SJCRH30 (cell line): ENCODE results near the gene TRIM74. TPM values are rescaled to one million over a fixed set of nuclear protein-coding genes. Genes with fewer than 3 reads are reported as not detected.
"Not testable (repeated sequence)": the region's sequence is repeated elsewhere in the genome, so short reads cannot be mapped to it uniquely, and the experiment has no call there.

Source experiments
- DNase-seq, 2 experiments: peaks; one replicate each; pipeline ENCODE4 v3.0.0-alpha.2; 2015 to 2020
- H3K27ac ChIP-seq: fragments of 250-450 bp; sonication (Bioruptor Pico); 2 replicates; pipeline ENCODE4 v1.5.1; 2020; ENCODE audit warnings: mild to moderate bottlenecking, moderate library complexity
- H3K27me3 ChIP-seq: fragments of 250-450 bp; sonication (Bioruptor Pico); 2 replicates; pipeline ENCODE4 v1.5.1; 2020; ENCODE audit warnings: mild to moderate bottlenecking, moderate library complexity
- H3K36me3 ChIP-seq: fragments of 250-450 bp; sonication (Bioruptor Pico); 2 replicates; pipeline ENCODE4 v1.5.1; 2020; ENCODE audit warnings: mild to moderate bottlenecking, moderate library complexity
- H3K4me1 ChIP-seq: fragments of 250-450 bp; sonication (Bioruptor Pico); 2 replicates; pipeline ENCODE4 v1.5.1; 2020; ENCODE audit warnings: mild to moderate bottlenecking, moderate library complexity
- H3K4me3 ChIP-seq: fragments of 250-450 bp; sonication (Bioruptor Pico); 2 replicates; pipeline ENCODE4 v1.5.1; 2020; ENCODE audit warnings: mild to moderate bottlenecking, moderate library complexity
- H3K9me3 ChIP-seq: fragments of 250-450 bp; sonication (Bioruptor Pico); replicated peaks from 2 replicates; pipeline ENCODE4 v1.5.1; 2020; ENCODE audit warnings: mild to moderate bottlenecking, moderate library complexity
- total RNA-seq: library from RNA; depleted of rRNA; stranded (reverse); fragments of >200 nt; shearing (Covaris generic); gene quantifications from 2 replicates; pipeline ENCODE4 v1.2.3, GENCODE V29; 2014; rRNA removed

The TRIM74 gene
- total RNA-seq, 1 experiment from 2014 or later, result not detected

DNA sequence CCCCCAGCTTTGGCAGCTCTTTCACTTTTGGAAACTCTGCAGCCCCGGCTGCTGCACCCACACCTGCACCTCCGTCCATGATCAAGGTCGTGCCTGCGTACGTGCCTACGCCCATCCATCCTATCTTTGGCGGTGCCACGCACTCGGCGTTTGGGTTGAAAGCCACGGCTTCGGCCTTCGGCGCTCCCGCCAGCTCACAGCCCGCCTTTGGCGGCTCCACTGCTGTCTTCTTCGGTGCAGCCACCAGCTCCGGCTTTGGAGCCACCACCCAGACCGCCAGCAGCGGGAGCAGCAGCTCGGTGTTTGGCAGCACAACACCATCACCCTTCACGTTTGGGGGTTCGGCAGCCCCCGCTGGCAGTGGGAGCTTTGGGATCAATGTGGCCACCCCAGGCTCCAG is 26.3 kb downstream of the TRIM74 start:
- not testable (repeated sequence) for H3K4me3 ChIP-seq, H3K4me1 ChIP-seq, H3K9me3 ChIP-seq, H3K27ac ChIP-seq, H3K27me3 ChIP-seq, DNase-seq
- H3K36me3 ChIP-seq, result peaks cover 10% of the 10 kb centered on the region; the same call in 1 of the 2 replicates

DNA sequence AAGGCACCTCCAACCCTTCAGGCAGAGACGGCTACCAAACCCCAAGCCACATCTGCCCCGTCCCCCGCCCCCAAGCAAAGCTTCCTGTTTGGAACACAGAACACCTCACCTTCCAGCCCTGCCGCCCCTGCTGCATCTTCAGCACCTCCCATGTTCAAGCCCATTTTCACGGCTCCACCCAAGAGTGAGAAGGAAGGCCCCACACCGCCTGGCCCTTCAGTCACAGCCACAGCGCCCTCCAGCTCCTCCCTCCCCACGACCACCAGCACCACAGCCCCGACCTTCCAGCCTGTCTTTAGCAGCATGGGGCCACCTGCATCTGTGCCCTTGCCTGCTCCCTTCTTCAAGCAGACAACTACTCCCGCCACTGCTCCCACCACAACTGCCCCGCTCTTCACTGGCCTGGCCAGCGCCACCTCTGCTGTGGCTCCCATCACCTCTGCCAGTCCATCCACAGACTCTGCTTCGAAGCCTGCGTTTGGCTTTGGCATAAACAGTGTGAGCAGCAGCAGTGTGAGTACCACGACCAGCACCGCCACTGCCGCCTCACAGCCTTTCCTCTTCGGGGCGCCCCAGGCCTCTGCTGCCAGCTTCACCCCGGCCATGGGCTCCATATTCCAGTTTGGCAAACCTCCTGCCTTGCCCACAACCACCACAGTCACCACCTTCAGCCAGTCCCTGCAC is 27.1 kb downstream of the TRIM74 start:
- H3K36me3 ChIP-seq, result peaks cover 13% of the 10 kb centered on the region; the same call in 1 of the 2 replicates
- H3K4me3 ChIP-seq, H3K9me3 ChIP-seq, DNase-seq, H3K27ac ChIP-seq, H3K27me3 ChIP-seq, H3K4me1 ChIP-seq: not testable (repeated sequence)

DNA sequence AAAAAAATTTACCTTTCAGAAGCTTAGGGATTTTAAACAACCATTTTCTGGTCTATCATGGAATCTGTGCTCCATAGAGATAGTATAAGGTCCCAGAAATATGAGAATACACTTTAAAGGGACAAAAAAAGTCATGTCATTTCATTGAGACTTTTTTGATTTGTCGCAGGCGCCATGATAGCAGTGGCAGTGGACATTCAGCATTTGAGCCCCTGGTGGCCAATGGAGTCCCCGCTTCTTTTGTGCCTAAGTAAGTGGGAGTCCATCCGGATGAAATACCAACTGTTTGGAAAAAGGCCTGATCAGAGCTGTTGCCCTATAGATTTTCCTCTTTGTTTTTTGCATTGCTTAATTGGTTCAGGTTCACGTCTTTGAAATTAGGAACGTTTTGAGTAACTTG is 41.0 kb downstream of the TRIM74 start:
- peaks cover 51% of the 10 kb centered on the region for H3K36me3 ChIP-seq
- H3K27ac ChIP-seq, H3K4me3 ChIP-seq, H3K9me3 ChIP-seq, DNase-seq, H3K27me3 ChIP-seq, H3K4me1 ChIP-seq: not testable (repeated sequence)

DNA sequence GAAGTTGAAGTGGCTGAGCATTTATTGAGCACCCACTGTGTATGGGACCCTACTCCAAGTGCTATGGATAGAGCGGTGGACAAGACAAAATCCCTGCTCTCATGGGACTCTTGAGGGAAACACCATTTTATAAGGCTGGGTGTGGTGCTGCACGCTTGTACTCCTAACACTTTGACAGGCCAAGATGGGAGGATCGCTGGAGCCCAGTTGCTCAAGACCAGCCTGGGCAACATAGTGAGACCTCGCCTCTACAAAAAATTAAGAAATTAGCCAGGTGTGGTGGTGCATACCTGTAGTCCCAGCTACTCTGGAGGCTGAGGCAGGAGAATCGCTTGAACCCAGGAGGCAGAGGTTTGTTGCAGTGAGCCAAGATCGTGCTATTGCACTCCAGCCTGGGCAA is 41.5 kb downstream of the TRIM74 start:
- H3K4me3 ChIP-seq, H3K9me3 ChIP-seq, H3K4me1 ChIP-seq, H3K27me3 ChIP-seq, DNase-seq, H3K27ac ChIP-seq: not testable (repeated sequence)
- H3K36me3 ChIP-seq, result peaks cover 51% of the 10 kb centered on the region

DNA sequence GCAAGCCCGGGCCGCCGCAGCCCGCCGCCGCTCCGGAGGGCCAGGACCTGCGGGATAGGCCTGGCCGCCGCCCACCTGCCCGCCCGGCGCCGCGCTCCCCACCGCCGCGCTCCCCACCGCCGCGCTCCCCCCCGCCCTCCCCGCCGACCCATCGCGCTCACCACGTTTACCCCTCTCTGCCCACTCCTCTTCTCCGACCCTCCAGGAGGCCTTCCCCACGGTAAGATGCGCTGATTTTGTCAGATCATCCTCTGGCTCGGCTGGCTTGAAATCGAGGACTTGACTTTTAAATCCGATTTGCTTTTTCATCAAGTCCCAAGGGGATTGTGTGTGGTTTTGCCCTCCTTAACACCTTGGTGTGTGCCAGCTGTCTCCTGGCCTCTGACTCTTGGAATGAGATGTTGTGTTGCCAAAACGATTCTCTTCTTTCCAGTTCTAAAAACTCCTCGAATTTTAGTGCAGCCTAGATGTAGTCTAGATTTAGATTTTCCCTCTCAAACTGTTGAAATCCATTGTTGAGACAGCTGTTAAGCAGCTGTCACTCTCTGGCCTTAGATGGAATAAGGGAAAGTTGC is 43.6 kb downstream of the TRIM74 start:
- Histone ChIP-seq H3K9me3 (no peaks in the 10 kb centered on the region), H3K27me3 (no peaks in the 10 kb centered on the region), H3K27ac (peak overlapping the region; percentile 88), H3K4me1 (peaks cover 8% of the 10 kb centered on the region; the same call in 1 of the 2 replicates), H3K36me3 (peaks cover 40% of the 10 kb centered on the region), H3K4me3 (peak overlapping the region; percentile 76)
- peak; percentile 63 to 73 for DNase-seq

DNA sequence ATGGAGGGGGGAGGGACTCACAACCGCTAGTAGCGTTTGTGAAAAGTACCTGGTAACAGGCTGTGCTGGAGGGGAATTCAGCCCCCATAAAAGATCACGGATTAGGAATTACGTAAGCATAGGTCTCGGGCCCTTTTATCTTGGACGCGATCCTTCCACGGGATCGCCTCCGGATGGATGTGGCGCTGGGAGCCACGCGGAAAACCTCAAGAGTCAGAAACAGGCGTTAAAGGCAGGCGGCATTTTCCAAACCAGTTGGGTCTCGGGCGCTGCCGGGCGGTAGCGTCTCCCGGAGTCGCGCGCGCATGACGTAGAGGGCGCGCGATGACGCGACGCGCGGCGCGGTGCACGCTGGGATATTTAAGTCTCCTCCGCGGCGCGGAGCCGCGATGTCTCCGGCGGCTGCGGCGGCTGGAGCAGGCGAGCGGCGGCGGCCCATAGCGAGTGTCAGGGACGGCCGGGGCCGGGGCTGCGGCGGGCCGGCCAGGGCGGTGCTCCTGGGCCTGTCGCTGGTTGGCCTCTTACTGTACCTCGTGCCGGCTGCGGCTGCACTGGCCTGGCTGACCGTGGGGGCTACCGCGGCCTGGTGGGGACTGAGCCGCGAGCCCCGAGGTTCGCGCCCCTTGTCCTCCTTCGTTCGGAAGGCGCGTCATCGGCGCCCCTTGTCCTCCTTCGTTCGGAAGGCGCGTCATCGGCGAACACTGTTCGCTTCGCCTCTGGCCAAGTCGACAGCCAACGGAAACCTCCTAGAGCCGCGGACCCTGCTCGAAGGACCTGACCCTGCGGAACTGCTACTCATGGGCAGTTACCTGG is 44.3 kb downstream of the TRIM74 start, which contains the start of gene POM121:
POM121 (plus strand) TSS at position 363 of the 813 bp plus-strand sequence; CDS start at position 390, 27 bp downstream.
- DNase-seq, result peak; percentile 81 to 90
- Histone ChIP-seq H3K36me3 (peaks cover 34% of the 10 kb centered on the region), H3K9me3 (no peaks in the 10 kb centered on the region), H3K4me3 (peak within 1 kb of the TSS; percentile 76), H3K27me3 (no peaks in the 10 kb centered on the region), H3K4me1 (peaks cover 8% of the 10 kb centered on the region; the same call in 1 of the 2 replicates), H3K27ac (peak within 1 kb of the TSS; percentile 88)

DNA sequence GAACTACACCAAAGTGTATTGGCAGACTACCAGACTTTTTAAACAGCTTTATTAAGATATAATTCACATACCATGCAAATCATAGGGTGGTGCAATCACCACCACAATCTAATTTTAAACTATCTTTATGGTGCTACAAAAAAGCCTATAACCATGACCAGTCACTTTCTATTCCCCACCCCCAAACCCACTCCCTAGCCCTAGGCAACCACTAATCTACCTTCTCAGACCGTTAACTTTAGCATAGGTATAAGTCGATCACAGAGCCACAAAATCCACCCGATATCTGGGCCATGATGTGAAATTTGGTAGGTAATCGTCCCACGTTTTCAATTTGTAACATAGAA is 44.9 kb downstream of the TRIM74 start:
- Histone ChIP-seq H3K36me3 (peaks cover 30% of the 10 kb centered on the region), H3K4me1 (peaks cover 12% of the 10 kb centered on the region), H3K27ac (peak overlapping the region; percentile 88), H3K4me3 (peak overlapping the region; percentile 76), H3K9me3 (no peaks in the 10 kb centered on the region), H3K27me3 (no peaks in the 10 kb centered on the region)
- no peak for DNase-seq

DNA sequence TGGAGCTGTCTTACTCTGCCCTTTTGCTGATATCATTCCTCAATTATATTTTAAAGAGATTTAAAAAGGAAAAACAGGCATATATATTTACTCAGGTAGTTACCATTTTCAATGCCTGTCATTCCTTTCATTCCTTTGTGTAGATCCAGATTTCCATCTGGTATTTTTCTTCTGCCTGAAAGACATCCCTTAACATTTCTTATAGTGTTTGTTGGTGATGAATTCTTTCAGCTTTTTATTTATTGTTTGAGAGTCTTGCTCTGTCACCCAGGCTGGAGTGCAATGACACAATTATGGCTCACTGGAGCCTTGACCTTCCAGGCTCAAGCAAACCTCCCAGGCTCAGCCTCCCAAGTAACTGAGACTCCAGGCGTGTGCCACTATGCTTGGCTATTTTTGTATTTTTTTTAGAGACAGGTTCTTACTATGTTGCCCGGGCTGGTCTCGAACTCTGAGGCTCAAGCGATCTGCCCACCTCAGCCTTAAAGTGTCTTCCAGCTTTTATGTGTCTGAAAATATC is 50.0 kb downstream of the TRIM74 start:
- Histone ChIP-seq H3K27me3 (no peaks in the 10 kb centered on the region), H3K36me3 (peaks cover 7% of the 10 kb centered on the region; the same call in 1 of the 2 replicates), H3K9me3 (no peaks in the 10 kb centered on the region), H3K27ac (no peak overlapping the region), H3K4me3 (no peak overlapping the region), H3K4me1 (peaks cover 4% of the 10 kb centered on the region)
- DNase-seq, result no peak

DNA sequence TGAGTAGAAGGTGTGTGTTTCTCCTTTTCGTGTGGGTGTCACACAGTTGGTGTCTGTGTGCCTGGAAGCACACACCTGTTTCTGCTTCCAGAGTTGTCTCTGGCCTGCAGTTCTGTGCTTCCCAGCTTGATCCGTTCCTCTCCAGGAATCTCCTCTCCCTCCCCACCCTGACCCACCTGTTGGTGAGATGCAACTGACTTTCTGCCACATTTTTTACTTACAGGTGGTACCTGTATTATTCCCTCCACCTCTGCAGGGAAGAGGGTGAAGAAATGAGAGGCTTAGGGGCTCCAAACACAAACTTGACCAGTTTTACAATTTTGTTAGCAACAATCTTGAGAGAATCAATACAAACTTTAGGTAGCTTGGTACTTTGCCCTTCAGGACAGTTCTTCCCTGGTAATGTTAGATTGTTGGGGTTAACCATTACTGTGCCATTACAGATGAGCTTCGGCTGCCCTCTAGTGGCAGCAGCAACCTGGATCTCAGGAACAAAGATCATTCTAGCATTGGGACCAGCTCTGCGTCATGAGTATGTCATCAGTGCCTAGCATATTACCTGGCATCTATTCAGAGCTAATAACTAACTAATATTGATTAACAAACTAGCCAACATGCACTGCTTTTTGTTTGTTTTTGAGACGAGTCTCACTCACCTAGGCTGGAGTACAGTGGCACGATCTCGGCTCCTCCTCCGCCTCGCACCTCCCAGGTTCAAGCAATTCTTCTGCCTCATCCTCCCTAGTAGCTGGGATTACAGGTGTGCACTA is 54.3 kb downstream of the TRIM74 start:
- peak; percentile 42 to 61 for DNase-seq
- not testable (repeated sequence) for H3K36me3 ChIP-seq, H3K27me3 ChIP-seq, H3K4me3 ChIP-seq, H3K4me1 ChIP-seq, H3K9me3 ChIP-seq, H3K27ac ChIP-seq

DNA sequence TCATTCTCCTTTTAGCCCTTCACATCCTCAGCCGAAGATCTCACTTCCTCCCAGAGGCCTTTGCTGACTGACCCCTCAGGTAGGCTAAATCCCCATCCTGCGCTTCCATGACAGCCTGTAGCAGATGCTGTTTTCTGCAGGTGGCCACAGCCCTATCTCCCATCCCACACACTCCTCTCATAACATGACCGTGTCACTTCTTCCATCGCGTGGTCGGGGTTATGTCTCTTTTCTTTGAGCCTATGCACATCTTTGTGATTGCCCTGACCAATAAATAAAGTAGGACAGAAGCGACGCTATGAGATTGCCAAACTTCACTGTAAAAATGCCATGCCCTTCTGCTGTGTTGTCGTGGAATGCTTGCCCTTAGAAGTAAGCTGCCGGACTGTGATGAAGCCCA is 55.5 kb downstream of the TRIM74 start:
- H3K9me3 ChIP-seq, H3K36me3 ChIP-seq, H3K4me3 ChIP-seq, H3K27ac ChIP-seq, H3K4me1 ChIP-seq, DNase-seq, H3K27me3 ChIP-seq: not testable (repeated sequence)

DNA sequence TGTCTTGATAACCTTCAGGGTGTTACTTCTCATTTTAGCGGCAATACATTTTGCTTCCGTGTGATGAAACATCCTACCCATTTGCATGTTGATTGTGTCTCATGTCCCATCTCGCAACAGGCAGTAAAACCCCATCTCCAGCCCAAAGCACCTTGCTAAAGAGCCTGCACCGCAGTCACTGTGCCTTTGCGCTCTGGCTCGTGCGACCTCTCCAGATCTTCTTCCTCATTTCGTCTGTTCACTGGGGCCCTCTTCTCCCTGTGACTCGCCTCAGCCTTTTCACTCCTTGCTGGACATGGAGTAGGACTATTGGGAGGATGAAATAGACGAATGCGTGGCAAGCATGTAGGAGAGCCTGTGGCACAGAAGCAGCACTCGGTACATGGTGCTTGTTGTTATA is 57.9 kb downstream of the TRIM74 start:
- H3K27ac ChIP-seq, DNase-seq, H3K9me3 ChIP-seq, H3K27me3 ChIP-seq, H3K4me3 ChIP-seq, H3K4me1 ChIP-seq: not testable (repeated sequence)
- H3K36me3 ChIP-seq, result peaks cover 22% of the 10 kb centered on the region

Other genes starting within 250 kb of the TRIM74 start
- gene TYW1B, start 141.3 kb downstream of the TRIM74 start, total RNA-seq, result 7.2 and 7.6 TPM in 2 replicates
- gene POM121, start 44.4 kb downstream of the TRIM74 start, total RNA-seq, result 19.0 and 19.3 TPM in 2 replicates
- gene SPDYE8, start 60.3 kb upstream of the TRIM74 start, total RNA-seq, result not detected in 2 replicates
- gene SPDYE11, start 88.4 kb upstream of the TRIM74 start, total RNA-seq, result not detected in 2 replicates
- gene SPDYE9, start 116.6 kb upstream of the TRIM74 start, total RNA-seq, result not detected in 2 replicates